ENCODE data around the gene ABHD16B.

The ABHD16B gene

GRCh38 chr20:63854069-63854765 lies 7.1 kb upstream of the ABHD16B start:
- DNase-seq (ENCODE audit: low spot score), result no peak
- ChIA-PET POLR2A (ENCODE audit: low non-redundant PET) (interaction anchor here (0.6 kb wide), 1 partner anchor 319 kb away, joined by 3 read pairs; no protein-coding TSS in a partner anchor), CTCF (interaction anchor here (2.2 kb wide), 1 partner anchor 10 kb away, joined by 11 read pairs; the partner anchor contains the start of gene TPD52L2)
- no peak for TF ChIP-seq CTCF (conservative IDR thresholded peaks at IDR 0.05; ENCODE audit: low read depth)
- no peak overlapping the region for H3K27ac ChIP-seq

- no peak for DNase-seq (ENCODE audit: low spot score)
- CTCF ChIA-PET, result interaction anchor here (0.5 to 2.2 kb wide), 4 partner anchors 9 to 597 kb away, joined by 3 to 11 read pairs (median 4); partner anchors contain the start of genes PTK6 and TPD52L2
- no peak for TF ChIP-seq CTCF (conservative IDR thresholded peaks at IDR 0.05; ENCODE audit: low read depth)
- POLR2A ChIA-PET (ENCODE audit: low non-redundant PET), result interaction anchor here (0.6 kb wide), 1 partner anchor 319 kb away, joined by 3 read pairs; no protein-coding TSS in a partner anchor
- no peak overlapping the region for H3K27ac ChIP-seq
Measured at GRCh38 chr20:63854766-63855362, 6.4 kb upstream of the ABHD16B start.

GRCh38 chr20:63855363-63856097 lies 5.8 kb upstream of the ABHD16B start:
- ChIA-PET POLR2A (ENCODE audit: low non-redundant PET) (interaction anchor here (0.6 kb wide), 1 partner anchor 1022 kb away, joined by 3 read pairs; no protein-coding TSS in a partner anchor), CTCF (interaction anchor here (0.5 to 2.2 kb wide), 4 partner anchors 9 to 598 kb away, joined by 3 to 11 read pairs (median 4); partner anchors contain the start of genes PTK6 and TPD52L2)
- no peak for TF ChIP-seq CTCF (conservative IDR thresholded peaks at IDR 0.05; ENCODE audit: low read depth)
- DNase-seq (ENCODE audit: low spot score), result no peak
- no peak overlapping the region for H3K27ac ChIP-seq

- no peak for TF ChIP-seq CTCF (conservative IDR thresholded peaks at IDR 0.05; ENCODE audit: low read depth)
- no peak for DNase-seq (ENCODE audit: low spot score)
- POLR2A ChIA-PET (ENCODE audit: low non-redundant PET), result no interaction called here
- CTCF ChIA-PET, result interaction anchor here (1.2 to 2.2 kb wide), 2 partner anchors 8 to 318 kb away, joined by 3 to 11 read pairs; partner anchors contain the start of genes PTK6 and TPD52L2
- no peak overlapping the region for H3K27ac ChIP-seq
Measured at GRCh38 chr20:63856098-63856511, 5.2 kb upstream of the ABHD16B start.

GRCh38 chr20:63857764-63858392 lies 3.4 kb upstream of the ABHD16B start:
- peak overlapping the region; percentile 0; the same call in 1 of the 2 replicates for H3K27ac ChIP-seq

More at GRCh38 chr20:63857764-63858392, 3.4 kb upstream of the ABHD16B start:
- no peak for TF ChIP-seq CTCF (conservative IDR thresholded peaks at IDR 0.05; ENCODE audit: low read depth)
- POLR2A ChIA-PET (ENCODE audit: low non-redundant PET), result no interaction called here
- no peak for DNase-seq (ENCODE audit: low spot score)
- CTCF ChIA-PET, result interaction anchor here (0.6 to 0.7 kb wide), 3 partner anchors 27 to 180 kb away, joined by 3 to 4 read pairs (median 4); no protein-coding TSS in a partner anchor

Data from RWPE1 (cell line).